Smooth muscle cell of trachea (primary cell): ENCODE data around the gene SH2D3C. TPM values are rescaled to one million over a fixed set of nuclear protein-coding genes. Genes with fewer than 3 reads are reported as not detected.

Experiments used
- total RNA-seq: library from RNA; depleted of rRNA; stranded (reverse); fragments of >200 nt; gene quantifications from 2 replicates; pipeline ENCODE4 v1.2.1, GENCODE V29; 2014

Gene SH2D3C, protein sequence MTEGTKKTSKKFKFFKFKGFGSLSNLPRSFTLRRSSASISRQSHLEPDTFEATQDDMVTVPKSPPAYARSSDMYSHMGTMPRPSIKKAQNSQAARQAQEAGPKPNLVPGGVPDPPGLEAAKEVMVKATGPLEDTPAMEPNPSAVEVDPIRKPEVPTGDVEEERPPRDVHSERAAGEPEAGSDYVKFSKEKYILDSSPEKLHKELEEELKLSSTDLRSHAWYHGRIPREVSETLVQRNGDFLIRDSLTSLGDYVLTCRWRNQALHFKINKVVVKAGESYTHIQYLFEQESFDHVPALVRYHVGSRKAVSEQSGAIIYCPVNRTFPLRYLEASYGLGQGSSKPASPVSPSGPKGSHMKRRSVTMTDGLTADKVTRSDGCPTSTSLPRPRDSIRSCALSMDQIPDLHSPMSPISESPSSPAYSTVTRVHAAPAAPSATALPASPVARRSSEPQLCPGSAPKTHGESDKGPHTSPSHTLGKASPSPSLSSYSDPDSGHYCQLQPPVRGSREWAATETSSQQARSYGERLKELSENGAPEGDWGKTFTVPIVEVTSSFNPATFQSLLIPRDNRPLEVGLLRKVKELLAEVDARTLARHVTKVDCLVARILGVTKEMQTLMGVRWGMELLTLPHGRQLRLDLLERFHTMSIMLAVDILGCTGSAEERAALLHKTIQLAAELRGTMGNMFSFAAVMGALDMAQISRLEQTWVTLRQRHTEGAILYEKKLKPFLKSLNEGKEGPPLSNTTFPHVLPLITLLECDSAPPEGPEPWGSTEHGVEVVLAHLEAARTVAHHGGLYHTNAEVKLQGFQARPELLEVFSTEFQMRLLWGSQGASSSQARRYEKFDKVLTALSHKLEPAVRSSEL
- 0.29 TPM in 1 of 2 replicates, not detected in the other for total RNA-seq

DNA sequence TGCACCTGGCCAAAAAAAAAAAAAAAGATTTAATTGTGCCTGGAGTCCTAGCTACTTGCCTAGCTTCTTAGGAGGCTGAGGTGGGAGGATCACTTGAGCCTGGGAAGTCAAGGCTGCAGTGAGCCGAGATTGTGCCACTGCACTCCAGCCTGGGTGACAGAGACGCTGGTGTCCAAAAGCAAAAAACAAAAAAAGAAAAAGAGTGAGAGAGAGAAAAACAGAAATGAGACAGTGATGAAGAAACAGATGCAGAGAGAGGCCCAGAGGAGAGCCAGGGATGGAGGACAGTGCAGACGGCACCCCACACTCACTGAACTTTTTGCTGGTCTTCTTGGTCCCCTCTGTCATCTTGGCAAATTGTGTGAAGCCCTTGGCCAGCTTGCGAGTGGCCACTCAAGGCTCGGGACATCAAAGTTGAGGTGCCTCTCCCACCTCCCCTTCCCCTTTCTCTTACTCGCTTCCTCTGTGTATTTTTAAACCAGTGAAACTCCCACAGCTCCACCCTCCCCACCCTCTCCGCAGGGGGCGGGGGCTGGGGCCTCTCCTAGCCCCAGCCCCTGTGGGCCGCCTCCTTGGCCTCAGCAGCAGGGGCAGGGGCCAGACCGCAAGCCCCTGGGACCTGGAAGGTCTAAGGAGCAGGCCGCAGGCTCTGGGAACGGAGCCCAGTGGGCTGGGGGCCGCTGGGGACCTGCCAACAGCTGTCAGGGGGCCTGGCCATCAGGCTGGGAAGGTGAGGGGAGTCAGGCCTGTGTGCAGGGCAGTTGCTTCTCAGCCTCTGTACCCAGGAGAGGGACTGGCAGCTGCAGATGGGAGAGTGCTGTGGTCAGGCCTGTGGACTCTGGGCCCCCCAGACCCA, at the start of gene SH2D3C:
Gene SH2D3C, minus strand, starts transcription at position 387 of the 856 bp plus-strand sequence. Its CDS starts 39 bp downstream, at position 348.

DNA sequence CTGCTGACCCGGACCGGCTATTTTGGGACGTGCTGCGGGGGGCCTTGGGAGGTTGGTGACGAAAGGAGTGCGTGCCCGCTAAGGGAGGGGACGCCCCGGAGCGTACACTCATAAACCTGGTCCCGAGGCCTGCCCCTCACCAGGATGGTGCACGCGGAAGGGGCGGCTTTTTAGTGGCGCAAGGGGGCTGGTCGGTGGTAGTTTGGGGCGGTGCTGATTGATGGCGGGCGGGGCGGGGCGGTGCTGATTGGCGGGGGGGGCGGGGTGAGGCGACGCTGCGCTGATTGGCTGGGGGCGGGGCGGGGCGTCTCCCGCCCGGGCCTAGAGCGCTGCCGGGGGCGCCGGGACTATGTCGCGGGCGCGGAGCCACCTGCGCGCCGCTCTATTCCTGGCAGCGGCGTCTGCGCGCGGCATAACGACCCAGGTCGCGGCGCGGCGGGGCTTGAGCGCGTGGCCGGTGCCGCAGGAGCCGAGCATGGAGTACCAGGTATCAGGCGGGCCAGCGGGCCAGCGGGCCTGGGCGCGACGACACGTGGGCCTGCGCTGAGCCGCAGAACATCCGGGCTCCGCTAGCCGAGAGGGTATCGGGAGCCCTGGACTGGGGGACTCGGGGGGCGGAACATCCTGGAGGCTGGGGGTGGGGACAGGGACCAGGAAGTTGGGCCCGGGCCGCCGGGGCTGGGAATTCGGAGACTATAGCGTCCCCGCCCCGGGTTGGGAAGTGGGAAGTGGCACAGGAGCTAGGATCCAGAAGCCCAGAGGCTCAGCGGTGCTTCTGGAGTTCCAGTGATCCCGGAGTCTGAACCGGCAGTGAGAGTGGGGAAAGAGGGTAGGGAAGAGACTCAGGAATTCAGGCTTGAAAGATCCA, 24.3 kb upstream of the SH2D3C start, which contains the start of gene FPGS:
Gene FPGS, plus strand, starts transcription at position 307 of the 868 bp plus-strand sequence. Its CDS starts 43 bp downstream, at position 350.

DNA sequence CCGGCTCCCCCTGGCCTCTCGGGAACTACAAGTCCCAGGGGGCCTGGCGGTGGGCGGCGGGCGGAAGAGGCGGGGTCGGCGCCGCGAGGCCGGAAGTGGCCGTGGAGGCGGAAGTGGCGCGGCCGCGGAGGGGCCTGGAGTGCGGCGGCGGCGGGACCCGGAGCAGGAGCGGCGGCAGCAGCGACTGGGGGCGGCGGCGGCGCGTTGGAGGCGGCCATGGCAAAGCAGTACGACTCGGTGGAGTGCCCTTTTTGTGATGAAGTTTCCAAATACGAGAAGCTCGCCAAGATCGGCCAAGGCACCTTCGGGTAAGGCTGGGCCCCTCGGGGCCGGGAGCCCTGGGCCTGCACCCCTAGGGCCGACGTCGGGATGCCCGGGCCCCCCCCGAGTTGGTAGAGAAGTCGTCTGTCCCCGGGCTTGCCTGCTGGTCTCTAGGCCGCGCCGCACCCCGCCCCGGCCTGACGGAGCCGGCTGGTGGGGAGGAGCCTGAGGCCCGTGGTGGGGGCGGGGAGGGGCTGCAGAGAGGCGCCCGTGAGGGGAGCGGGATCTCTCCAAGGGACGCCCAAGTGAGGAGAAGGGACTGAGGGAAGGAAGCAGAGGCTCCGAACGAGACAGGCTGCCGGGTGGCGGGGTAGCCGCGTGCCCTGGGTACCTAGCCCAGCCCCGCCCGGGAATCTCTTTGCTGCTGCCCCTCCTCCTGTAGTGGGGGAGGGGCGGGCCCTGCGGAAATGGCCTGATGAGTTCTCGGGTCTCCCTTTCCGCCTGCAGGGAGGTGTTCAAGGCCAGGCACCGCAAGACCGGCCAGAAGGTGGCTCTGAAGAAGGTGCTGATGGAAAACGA, 7.7 kb upstream of the SH2D3C start, which contains the start of gene CDK9:
Gene CDK9, plus strand, starts transcription at position 102 of the 840 bp plus-strand sequence. Its CDS starts 115 bp downstream, at position 217.

GRCh38 chr9:127734747-127735529, 43.5 kb downstream of the SH2D3C start, which contains the start of gene TOR2A:
Gene TOR2A (minus strand): TSS chr9:127735294. CDS start chr9:127735270, 24 bp downstream.

GRCh38 chr9:127715470-127716337, 62.8 kb downstream of the SH2D3C start, which contains the start of the genes PTRH1 and TTC16:
Gene PTRH1 (minus strand): TSS chr9:127715663. CDS start chr9:127715639, 24 bp downstream.
Gene TTC16 (plus strand): TSS chr9:127716079. CDS start chr9:127716146, 67 bp downstream.

DNA sequence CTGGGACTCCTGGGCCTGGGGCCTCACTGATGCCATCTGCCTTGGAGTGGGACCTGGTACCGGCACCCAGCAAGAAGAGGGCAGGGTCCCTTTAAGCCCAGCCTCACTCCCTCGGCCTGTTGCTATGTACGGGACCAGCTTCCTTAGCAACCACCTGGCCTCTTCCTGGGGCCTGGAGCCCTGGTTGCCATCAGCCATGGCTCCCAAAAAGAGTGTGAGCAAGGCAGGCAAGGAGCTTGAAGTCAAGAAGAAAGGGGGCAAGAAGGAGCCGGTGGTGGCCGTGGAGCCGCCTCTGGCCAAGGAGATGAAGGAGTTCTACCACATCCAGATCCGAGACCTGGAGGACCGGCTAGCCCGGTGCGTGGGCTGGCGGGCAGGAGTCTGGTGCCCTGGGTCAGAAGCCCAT, 71.6 kb downstream of the SH2D3C start, which contains the start of gene CFAP157:
Gene CFAP157, plus strand, starts transcription at position 153 of the 406 bp plus-strand sequence. Its CDS starts 44 bp downstream, at position 197.

Other genes starting within 250 kb of the SH2D3C start
- 41.8 and 49.9 TPM in 2 replicates for gene STXBP1, start 166.4 kb downstream of the SH2D3C start, total RNA-seq
- 0.17 TPM in 1 of 2 replicates, not detected in the other for gene CFAP157, start 71.7 kb downstream of the SH2D3C start, total RNA-seq
- gene PTRH1, start 63.0 kb downstream of the SH2D3C start, total RNA-seq: 15.0 and 19.0 TPM in 2 replicates
- gene TTC16, start 62.6 kb downstream of the SH2D3C start, total RNA-seq: 0.15 TPM in 1 of 2 replicates, not detected in the other
- gene TOR2A, start 43.4 kb downstream of the SH2D3C start, total RNA-seq: 4.1 and 4.5 TPM in 2 replicates
- 39.6 and 54.7 TPM in 2 replicates for gene CDK9, start 7.4 kb upstream of the SH2D3C start, total RNA-seq
- gene FPGS, start 24.2 kb upstream of the SH2D3C start, total RNA-seq: 66.2 and 75.0 TPM in 2 replicates
- gene ENG, start 76.0 kb upstream of the SH2D3C start, total RNA-seq: 36.8 and 37.1 TPM in 2 replicates
- 51.9 and 85.0 TPM in 2 replicates for gene AK1, start 99.0 kb upstream of the SH2D3C start, total RNA-seq
- gene ST6GALNAC6, start 120.9 kb upstream of the SH2D3C start, total RNA-seq: 47.7 and 90.0 TPM in 2 replicates
- 18.9 and 38.7 TPM in 2 replicates for gene ST6GALNAC4, start 138.4 kb upstream of the SH2D3C start, total RNA-seq
- 3.3 and 6.1 TPM in 2 replicates for gene PIP5KL1, start 152.1 kb upstream of the SH2D3C start, total RNA-seq
- gene DPM2, start 159.2 kb upstream of the SH2D3C start, total RNA-seq: 9.6 and 11.9 TPM in 2 replicates
- 12.9 and 15.4 TPM in 2 replicates for gene EEIG1, start 202.3 kb upstream of the SH2D3C start, total RNA-seq